KMS-11 (cell line): Measurements from ENCODE around the gene REG1B.
"Not testable (repeated sequence)": the region's sequence is repeated elsewhere in the genome, so short reads cannot be mapped to it uniquely, and the experiment has no call there.

Experiments
- H2AFZ ChIP-seq: fragments of 200-600 bp; sonication (generic); 2 replicates; pipeline ENCODE4 v1.6.1; 2016; ENCODE audit warnings: antibody characterized with exemption, mixed run types, low read depth
- H3K27ac ChIP-seq: fragments of 200-600 bp; sonication (generic); 2 replicates; pipeline ENCODE4 v1.6.1; 2016; ENCODE audit warnings: mild to moderate bottlenecking, mixed run types
- H3K27me3 ChIP-seq: fragments of 200-600 bp; sonication (generic); 2 replicates; pipeline ENCODE4 v1.6.1; 2017; ENCODE audit warnings: mild to moderate bottlenecking, low read depth, mixed run types, moderate library complexity; ENCODE audit not compliant: insufficient read depth
- H3K36me3 ChIP-seq: fragments of 200-600 bp; sonication (generic); 2 replicates; pipeline ENCODE4 v1.6.1; 2017; ENCODE audit warnings: mild to moderate bottlenecking, mixed run types; ENCODE audit not compliant: insufficient read depth
- H3K4me1 ChIP-seq: fragments of 200-600 bp; sonication (generic); 2 replicates; pipeline ENCODE4 v1.6.1; 2016; ENCODE audit warnings: mild to moderate bottlenecking, low read depth, mixed run types; ENCODE audit not compliant: poor library complexity, severe bottlenecking
- H3K4me2 ChIP-seq: fragments of 200-600 bp; sonication (generic); 2 replicates; pipeline ENCODE4 v1.7.0; 2016; ENCODE audit warnings: mild to moderate bottlenecking, mixed run types
- H3K4me3 ChIP-seq: fragments of 200-600 bp; sonication (generic); IDR thresholded peaks from 2 replicates; pipeline ENCODE4 v1.6.1; 2017; ENCODE audit warnings: low read depth, low read length, mixed read lengths; ENCODE audit not compliant: insufficient read depth
- H3K79me2 ChIP-seq: fragments of 200-600 bp; sonication (generic); 2 replicates; pipeline ENCODE4 v1.6.1; 2016; ENCODE audit warnings: low read depth, mixed run types; ENCODE audit not compliant: insufficient read depth
- H3K9ac ChIP-seq: fragments of 200-600 bp; sonication (generic); 2 replicates; pipeline ENCODE4 v1.6.1; 2016; ENCODE audit warnings: mild to moderate bottlenecking, mixed run types
- H4K20me1 ChIP-seq: fragments of 200-600 bp; sonication (generic); 2 replicates; pipeline ENCODE4 v1.6.1; 2016; ENCODE audit warnings: mild to moderate bottlenecking, mixed run types; ENCODE audit not compliant: insufficient read depth
- CTCF ChIP-seq: fragments of 200-600 bp; sonication (generic); conservative IDR thresholded peaks from 2 replicates; pipeline ENCODE4 v1.6.1; 2017; ENCODE audit warnings: low read depth, mild to moderate bottlenecking, antibody characterized with exemption, low read length, moderate library complexity, mixed read lengths

REG1B gene

GRCh38 chr2:79071078-79071477 lies 16.7 kb downstream of the REG1B start:
- Histone ChIP-seq H4K20me1 (no peaks in the 10 kb centered on the region), H3K27me3 (no peaks in the 10 kb centered on the region), H3K79me2 (no peaks in the 10 kb centered on the region), H3K36me3 (no peaks in the 10 kb centered on the region), H2AFZ (no peak overlapping the region), H3K4me2 (no peak overlapping the region), H3K4me1 (no peaks in the 10 kb centered on the region), H3K4me3 (no peak overlapping the region), H3K27ac (no peak overlapping the region), H3K9ac (no peak overlapping the region)
- TF ChIP-seq CTCF, result no peak

- Histone ChIP-seq H3K4me1 (no peaks in the 10 kb centered on the region), H3K9ac (no peak overlapping the region), H2AFZ (no peak overlapping the region), H3K27ac (no peak overlapping the region), H3K27me3 (no peaks in the 10 kb centered on the region), H4K20me1 (no peaks in the 10 kb centered on the region), H3K4me2 (no peak overlapping the region), H3K4me3 (no peak overlapping the region), H3K36me3 (no peaks in the 10 kb centered on the region), H3K79me2 (no peaks in the 10 kb centered on the region)
- no peak for TF ChIP-seq CTCF
Measured at GRCh38 chr2:79065201-79065600, 22.6 kb downstream of the REG1B start.

GRCh38 chr2:79054769-79055168 lies 33.0 kb downstream of the REG1B start:
- not testable (repeated sequence) for H4K20me1 ChIP-seq, H3K36me3 ChIP-seq, H3K27ac ChIP-seq, H3K9ac ChIP-seq, H3K79me2 ChIP-seq, H3K4me1 ChIP-seq, H3K27me3 ChIP-seq, H3K4me2 ChIP-seq, H3K4me3 ChIP-seq, H2AFZ ChIP-seq

- H3K4me3 ChIP-seq, H3K27me3 ChIP-seq, H3K9ac ChIP-seq, H2AFZ ChIP-seq, H3K4me1 ChIP-seq, H3K79me2 ChIP-seq, H3K4me2 ChIP-seq, H4K20me1 ChIP-seq, H3K36me3 ChIP-seq, H3K27ac ChIP-seq: not testable (repeated sequence)
Measured at GRCh38 chr2:79053486-79053885, 34.3 kb downstream of the REG1B start.

GRCh38 chr2:79041032-79041448 lies 46.8 kb downstream of the REG1B start:
- no peak overlapping the region for H3K4me2 ChIP-seq

More at GRCh38 chr2:79041032-79041448, 46.8 kb downstream of the REG1B start:
- Histone ChIP-seq H3K9ac (no peak overlapping the region), H3K4me1 (no peaks in the 10 kb centered on the region), H3K4me3 (no peak overlapping the region), H3K27ac (no peak overlapping the region), H3K79me2 (no peaks in the 10 kb centered on the region), H3K36me3 (no peaks in the 10 kb centered on the region), H4K20me1 (no peaks in the 10 kb centered on the region), H3K27me3 (no peaks in the 10 kb centered on the region), H2AFZ (no peak overlapping the region)
- peak; percentile 71 for TF ChIP-seq CTCF
